IMR-90 (cell line): ENCODE results near the gene CDK1. TPM values are rescaled to one million over a fixed set of nuclear protein-coding genes. Genes with fewer than 3 reads are reported as not detected.

Experiments
- ATAC-seq: fragments of 200-7000 bp; cut with Tn5 transposase; 2 replicates; pipeline ENCODE4 v1.9.1; 2020; ENCODE audit warnings: low read depth, mild to moderate bottlenecking, moderate library complexity
- BruUV-seq: library from RNA; stranded (reverse); fragments of 400-500 nt; replicated peaks from 2 replicates; lab custom pipeline; 2021; lab: Mats Ljungman, UMichigan
- CTCF ChIA-PET: fragments of 300-600 bp; formaldehyde crosslinking; extraction: SDS; loops from one replicate; lab custom pipeline; 2021; ENCODE audit warnings: antibody characterized with exemption; lab: Yijun Ruan, JAX
- POLR2A ChIA-PET: fragments of 300-600 bp; sonication (Branson Sonifier 250); formaldehyde crosslinking; loops from one replicate; lab custom pipeline; 2022; ENCODE audit warnings: antibody characterized with exemption; ENCODE audit not compliant: unreplicated experiment; lab: Charles Lee
- DNase-seq: peaks from one replicate; pipeline ENCODE4 v3.0.0; 2013
- H2AFZ ChIP-seq: replicated peaks from 2 replicates; pipeline ENCODE3; 2013; ENCODE audit warnings: low read length, mild to moderate bottlenecking; ENCODE audit not compliant: poor library complexity
- H2AK5ac ChIP-seq: 2 replicates; pipeline ENCODE4 v1.6.1; 2013; ENCODE audit warnings: low read depth, low read length, inconsistent platforms
- H2AK9ac ChIP-seq: replicated peaks from 2 replicates; pipeline ENCODE3; 2013; ENCODE audit warnings: mild to moderate bottlenecking, low read depth, low read length, moderate library complexity; ENCODE audit not compliant: poor library complexity
- H2BK120ac ChIP-seq: 2 replicates; pipeline ENCODE4 v1.6.1; 2013; ENCODE audit warnings: low read depth, low read length, inconsistent platforms
- H2BK15ac ChIP-seq: 3 replicates; pipeline ENCODE4 v1.6.1; 2013; ENCODE audit warnings: low read depth, low read length, inconsistent platforms
- H2BK20ac ChIP-seq: 2 replicates; pipeline ENCODE4 v1.6.1; 2013; ENCODE audit warnings: low read depth, mild to moderate bottlenecking, inconsistent platforms, low read length, moderate library complexity
- H2BK5ac ChIP-seq: 2 replicates; pipeline ENCODE4 v1.6.1; 2013; ENCODE audit warnings: mild to moderate bottlenecking, low read depth, low read length, inconsistent platforms; ENCODE audit not compliant: poor library complexity, severe bottlenecking
- H3K14ac ChIP-seq: replicated peaks from 2 replicates; pipeline ENCODE4 v1.6.1; 2013; ENCODE audit warnings: low read depth, low read length, inconsistent platforms
- H3K18ac ChIP-seq: 2 replicates; pipeline ENCODE4 v1.6.1; 2013; ENCODE audit warnings: low read depth, low read length, control low read depth
- H3K23ac ChIP-seq: 2 replicates; pipeline ENCODE4 v1.6.1; 2013; ENCODE audit warnings: low read depth, low read length, inconsistent platforms
- H3K27ac ChIP-seq: 2 replicates; pipeline ENCODE4 v1.5.1; 2013; ENCODE audit warnings: mild to moderate bottlenecking, control low read depth, low read length; ENCODE audit not compliant: insufficient read depth
- H3K27me3 ChIP-seq: 2 replicates; pipeline ENCODE4 v1.6.1; 2013; ENCODE audit warnings: low read length; ENCODE audit not compliant: control insufficient read depth, insufficient read depth
- H3K36me3 ChIP-seq: 2 replicates; pipeline ENCODE4 v1.6.1; 2013; ENCODE audit warnings: low read length, mixed read lengths; ENCODE audit not compliant: control insufficient read depth, insufficient read depth
- H3K4ac ChIP-seq: 2 replicates; pipeline ENCODE4 v1.6.1; 2013; ENCODE audit warnings: low read depth, low read length, inconsistent platforms
- H3K4me1 ChIP-seq: 2 replicates; pipeline ENCODE4 v1.6.1; 2013; ENCODE audit warnings: low read length, mixed read lengths; ENCODE audit not compliant: control insufficient read depth, insufficient read depth
- H3K4me2 ChIP-seq: 2 replicates; pipeline ENCODE4 v1.6.1; 2013; ENCODE audit warnings: low read depth, mild to moderate bottlenecking, control low read depth, low read length, moderate library complexity
- H3K4me3 ChIP-seq: 2 replicates; pipeline ENCODE4 v1.5.1; 2013; ENCODE audit warnings: low read depth, mild to moderate bottlenecking, control low read depth, low read length, moderate library complexity; ENCODE audit not compliant: insufficient read depth
- H3K56ac ChIP-seq: 2 replicates; pipeline ENCODE4 v1.6.1; 2013; ENCODE audit warnings: low read length, inconsistent platforms; ENCODE audit not compliant: insufficient read depth; ENCODE audit errors: extremely low read depth
- H3K79me1 ChIP-seq, 2 experiments: 2 replicates each; pipeline ENCODE4 v1.6.1; 2013; ENCODE audit warnings: low read length in 2 of 2, inconsistent platforms in 1 of 2, low read depth in 1 of 2
- H3K9ac ChIP-seq: 2 replicates; pipeline ENCODE4 v1.6.1; 2013; ENCODE audit warnings: low read depth, low read length, control low read depth
- H3K9me1 ChIP-seq: 2 replicates; pipeline ENCODE4 v1.6.1; 2013; ENCODE audit warnings: low read length, inconsistent platforms; ENCODE audit not compliant: insufficient read depth
- H3K9me3 ChIP-seq: 2 replicates; pipeline ENCODE4 v1.6.1; 2013; ENCODE audit warnings: low read length; ENCODE audit not compliant: control insufficient read depth, insufficient read depth
- H4K20me1 ChIP-seq: 2 replicates; pipeline ENCODE4 v1.6.1; 2013; ENCODE audit warnings: low read length, inconsistent platforms; ENCODE audit not compliant: insufficient read depth
- H4K5ac ChIP-seq: 2 replicates; pipeline ENCODE4 v1.6.1; 2013; ENCODE audit warnings: mild to moderate bottlenecking, low read depth, low read length, control low read depth
- H4K8ac ChIP-seq, 2 experiments: 2 replicates each; pipeline ENCODE4 v1.6.1; 2013; ENCODE audit warnings: low read depth in 2 of 2, low read length in 2 of 2, control low read depth in 1 of 2, inconsistent platforms in 1 of 2
- H4K91ac ChIP-seq: 2 replicates; pipeline ENCODE4 v1.6.1; 2013; ENCODE audit warnings: low read depth, low read length, inconsistent platforms; ENCODE audit not compliant: insufficient read depth
- BHLHE40 ChIP-seq: fragments of 150-350 bp; IDR thresholded peaks from 2 replicates; pipeline ENCODE4 v1.6.1; 2016; ENCODE audit warnings: mild to moderate bottlenecking, low read depth, low read length
- CEBPB ChIP-seq: IDR thresholded peaks from 2 replicates; pipeline ENCODE4 v1.6.1; 2012; ENCODE audit warnings: low read depth, low read length, improper control_type of control experiment
- CHD1 ChIP-seq: IDR thresholded peaks from 2 replicates; pipeline ENCODE4 v1.6.1; 2012; ENCODE audit warnings: low read depth, low read length, improper control_type of control experiment
- FOS ChIP-seq: fragments of 150-350 bp; IDR thresholded peaks from 2 replicates; pipeline ENCODE4 v1.6.1; 2016; ENCODE audit warnings: low read depth, low read length
- MAFK ChIP-seq: IDR thresholded peaks from 2 replicates; pipeline ENCODE4 v1.6.1; 2012; ENCODE audit warnings: low read depth, low read length, improper control_type of control experiment
- MAZ ChIP-seq: IDR thresholded peaks from 2 replicates; pipeline ENCODE4 v1.6.1; 2012; ENCODE audit warnings: low read depth, mild to moderate bottlenecking, low read length, improper control_type of control experiment, moderate library complexity, borderline replicate concordance
- MXI1 ChIP-seq: IDR thresholded peaks from 2 replicates; pipeline ENCODE4 v1.6.1; 2012; ENCODE audit warnings: low read depth, mild to moderate bottlenecking, low read length, moderate library complexity, borderline replicate concordance
- NFE2L2 ChIP-seq: fragments of 150-350 bp; IDR thresholded peaks from 2 replicates; pipeline ENCODE4 v1.6.1; 2016; ENCODE audit warnings: low read depth, mild to moderate bottlenecking, low read length
- POLR2A ChIP-seq: IDR thresholded peaks from 2 replicates; pipeline ENCODE4 v1.6.1; 2012; ENCODE audit warnings: mild to moderate bottlenecking, low read depth, low read length
- RAD21 ChIP-seq: IDR thresholded peaks from 2 replicates; pipeline ENCODE4 v1.6.1; 2012; ENCODE audit warnings: low read length, improper control_type of control experiment
- RCOR1 ChIP-seq: IDR thresholded peaks from 2 replicates; pipeline ENCODE4 v1.6.1; 2012; ENCODE audit warnings: mild to moderate bottlenecking, low read length, improper control_type of control experiment; ENCODE audit not compliant: insufficient replicate concordance
- RFX5 ChIP-seq: IDR thresholded peaks from 2 replicates; pipeline ENCODE4 v1.8.0; 2012; ENCODE audit warnings: low read depth, mild to moderate bottlenecking, low read length, moderate library complexity
- SMC3 ChIP-seq: fragments of 150-350 bp; IDR thresholded peaks from 2 replicates; pipeline ENCODE4 v1.6.1; 2016; ENCODE audit warnings: low read depth, mild to moderate bottlenecking, antibody characterized with exemption, low read length, moderate library complexity
- WGBS, 2 experiments: methylation state at CpG; one replicate each; pipeline versions ENCODE4 v1.1.5 to v1.1.7; 2013; ENCODE audit warnings: missing lambda C conversion rate in 2 of 2; ENCODE audit not compliant: insufficient read length in 1 of 2; ENCODE audit errors: extremely low coverage in 2 of 2; 5-methylcytosine and 5-hydroxymethylcytosine counted together
- dilution Hi-C: fragments of 300-500 bp; cut with HindIII; formaldehyde crosslinking; loops from one replicate; pipeline ENCODE4 v1.14.3; 2018; ENCODE audit warnings: low sequenced_read_pairs; ENCODE audit not compliant: unreplicated experiment
- in situ Hi-C: fragments of 300-500 bp; cut with MboI; formaldehyde crosslinking; loops from 3 replicates; pipeline ENCODE4 v1.14.3; 2019; ENCODE audit warnings: low sequenced_read_pairs, inconsistent platforms, mixed read lengths
- intact Hi-C: fragments of 100-400 bp; cut with micrococcal nuclease; formaldehyde crosslinking; loops from 2 replicates; pipeline ENCODE4 v1.10.0; 2022
- polyA plus RNA-seq, 3 experiments: library from polyadenylated mRNA; depleted of rRNA; stranded (reverse); fragments of >200 nt; gene quantifications; 2 replicates each; pipeline ENCODE4 v1.2.3, GENCODE V29; 2012; ENCODE audit warnings: low replicate concordance in 1 of 3
- total RNA-seq: library from RNA; depleted of rRNA; stranded (reverse); fragments of >200 nt; gene quantifications from 2 replicates; pipeline ENCODE4 v1.2.3, GENCODE V29; 2012
- TF ChIP-seq, protein P1 (sequence below): fragments of 150-350 bp; IDR thresholded peaks from 2 replicates; pipeline ENCODE4 v1.6.1; 2017; ENCODE audit warnings: mild to moderate bottlenecking, antibody characterized with exemption, low read length, low read depth
- TF ChIP-seq, protein P2 (sequence below): conservative IDR thresholded peaks from 2 replicates; pipeline ENCODE4 v1.5.1; 2012; ENCODE audit warnings: mild to moderate bottlenecking, low read depth, low read length, improper control_type of control experiment
- TF ChIP-seq, protein P3 (sequence below): fragments of 150-350 bp; IDR thresholded peaks from 2 replicates; pipeline ENCODE4 v1.6.1; 2016; ENCODE audit warnings: low read depth, mild to moderate bottlenecking, low read length, moderate library complexity, borderline replicate concordance

CDK1 gene
- total and polyA plus RNA-seq, 2 of the 4 experiments (the other 2 are of a cell fraction) = 21.9 to 28.1 TPM

DNA sequence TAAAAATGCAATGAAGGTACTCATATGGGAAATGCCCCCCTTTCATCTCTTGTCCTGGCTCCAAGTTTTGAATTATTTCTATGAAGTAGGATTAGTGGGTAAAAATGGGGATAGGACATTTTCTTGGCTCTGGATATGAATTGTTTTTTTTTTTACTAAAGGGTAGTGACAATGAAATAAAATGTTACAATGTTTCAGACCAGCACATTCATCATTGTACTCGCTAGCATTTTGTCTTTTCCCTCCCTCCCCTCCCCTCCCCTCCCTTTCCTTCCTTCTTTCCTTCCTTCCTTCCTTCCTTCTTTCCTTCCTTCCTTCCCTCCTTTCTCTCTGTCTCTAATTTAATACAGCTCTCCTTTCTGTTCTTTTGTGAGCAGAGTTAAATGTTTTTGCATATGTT lies 64.4 kb downstream of the CDK1 start:
- ChIA-PET CTCF (interaction anchor here (0.6 kb wide), 1 partner anchor 482 kb away, joined by 5 read pairs; no protein-coding TSS in a partner anchor), POLR2A (no interaction called here)
- Histone ChIP-seq H3K4me1 (peaks cover 2% of the 10 kb centered on the region), H3K79me1 (no peaks in the 10 kb centered on the region), H2AK5ac (no peak overlapping the region), H2AFZ (no peak overlapping the region), H2BK120ac (no peak overlapping the region), H4K8ac (no peak overlapping the region), H3K4me3 (no peak overlapping the region), H3K18ac (no peak overlapping the region), H4K5ac (no peak overlapping the region), H3K9ac (no peak overlapping the region), H4K91ac (no peak overlapping the region), H2BK5ac (no peak overlapping the region), H2BK20ac (no peak overlapping the region), H3K56ac (no peak overlapping the region), H2BK15ac (no peak overlapping the region), H3K36me3 (no peaks in the 10 kb centered on the region), H3K4ac (no peak overlapping the region), H3K14ac (no peak overlapping the region), H3K4me2 (no peak overlapping the region), H3K27me3 (no peaks in the 10 kb centered on the region), H3K9me1 (no peaks in the 10 kb centered on the region; the same call in 1 of the 2 replicates), H3K9me3 (no peaks in the 10 kb centered on the region), H2AK9ac (no peak overlapping the region), H4K20me1 (no peaks in the 10 kb centered on the region), H3K23ac (no peak overlapping the region), H3K27ac (no peak overlapping the region)
- DNase-seq (no peak), ATAC-seq (no peak)
- in situ Hi-C loops (no loop called here), intact Hi-C loops (no loop called here), dilution Hi-C loops (no loop called here)
- no TSS peak for BruUV-seq
- no CpG with 5 or more reads among the region's 1 CpG for WGBS, 2 experiments
- TF ChIP-seq FOS = no peak
- no peak for TF ChIP-seq RAD21
- TF ChIP-seq MAZ = no peak
- TF ChIP-seq, protein P1, sequence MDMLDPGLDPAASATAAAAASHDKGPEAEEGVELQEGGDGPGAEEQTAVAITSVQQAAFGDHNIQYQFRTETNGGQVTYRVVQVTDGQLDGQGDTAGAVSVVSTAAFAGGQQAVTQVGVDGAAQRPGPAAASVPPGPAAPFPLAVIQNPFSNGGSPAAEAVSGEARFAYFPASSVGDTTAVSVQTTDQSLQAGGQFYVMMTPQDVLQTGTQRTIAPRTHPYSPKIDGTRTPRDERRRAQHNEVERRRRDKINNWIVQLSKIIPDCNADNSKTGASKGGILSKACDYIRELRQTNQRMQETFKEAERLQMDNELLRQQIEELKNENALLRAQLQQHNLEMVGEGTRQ = no peak
- TF ChIP-seq, protein P2, sequence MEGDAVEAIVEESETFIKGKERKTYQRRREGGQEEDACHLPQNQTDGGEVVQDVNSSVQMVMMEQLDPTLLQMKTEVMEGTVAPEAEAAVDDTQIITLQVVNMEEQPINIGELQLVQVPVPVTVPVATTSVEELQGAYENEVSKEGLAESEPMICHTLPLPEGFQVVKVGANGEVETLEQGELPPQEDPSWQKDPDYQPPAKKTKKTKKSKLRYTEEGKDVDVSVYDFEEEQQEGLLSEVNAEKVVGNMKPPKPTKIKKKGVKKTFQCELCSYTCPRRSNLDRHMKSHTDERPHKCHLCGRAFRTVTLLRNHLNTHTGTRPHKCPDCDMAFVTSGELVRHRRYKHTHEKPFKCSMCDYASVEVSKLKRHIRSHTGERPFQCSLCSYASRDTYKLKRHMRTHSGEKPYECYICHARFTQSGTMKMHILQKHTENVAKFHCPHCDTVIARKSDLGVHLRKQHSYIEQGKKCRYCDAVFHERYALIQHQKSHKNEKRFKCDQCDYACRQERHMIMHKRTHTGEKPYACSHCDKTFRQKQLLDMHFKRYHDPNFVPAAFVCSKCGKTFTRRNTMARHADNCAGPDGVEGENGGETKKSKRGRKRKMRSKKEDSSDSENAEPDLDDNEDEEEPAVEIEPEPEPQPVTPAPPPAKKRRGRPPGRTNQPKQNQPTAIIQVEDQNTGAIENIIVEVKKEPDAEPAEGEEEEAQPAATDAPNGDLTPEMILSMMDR = no peak
- TF ChIP-seq RFX5 = no peak
- TF ChIP-seq MXI1 = no peak
- no peak for TF ChIP-seq MAFK
- TF ChIP-seq POLR2A = no peak
- TF ChIP-seq, protein P3, sequence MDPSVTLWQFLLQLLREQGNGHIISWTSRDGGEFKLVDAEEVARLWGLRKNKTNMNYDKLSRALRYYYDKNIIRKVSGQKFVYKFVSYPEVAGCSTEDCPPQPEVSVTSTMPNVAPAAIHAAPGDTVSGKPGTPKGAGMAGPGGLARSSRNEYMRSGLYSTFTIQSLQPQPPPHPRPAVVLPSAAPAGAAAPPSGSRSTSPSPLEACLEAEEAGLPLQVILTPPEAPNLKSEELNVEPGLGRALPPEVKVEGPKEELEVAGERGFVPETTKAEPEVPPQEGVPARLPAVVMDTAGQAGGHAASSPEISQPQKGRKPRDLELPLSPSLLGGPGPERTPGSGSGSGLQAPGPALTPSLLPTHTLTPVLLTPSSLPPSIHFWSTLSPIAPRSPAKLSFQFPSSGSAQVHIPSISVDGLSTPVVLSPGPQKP = no peak
- TF ChIP-seq NFE2L2 = no peak
- no peak for TF ChIP-seq RCOR1
- TF ChIP-seq CEBPB = no peak
- no peak for TF ChIP-seq BHLHE40
- TF ChIP-seq SMC3 = no peak
- no peak for TF ChIP-seq CHD1
